ENCODE results near the gene APBA2.

Gene APBA2

GRCh38 chr15:29055876-29056275 lies 170.1 kb downstream of the APBA2 start:
- H3K4me3 ChIP-seq (ENCODE audit: low read length in 2 of 2) = no peak overlapping the region
- H3K4ac ChIP-seq (ENCODE audit: low read length) = no peak overlapping the region
- peaks cover 4 to 18% of the 10 kb centered on the region in 2 donors for H3K36me3 ChIP-seq (replicated peaks in 1 of 2; ENCODE audit: control insufficient read depth in 2 of 2, insufficient read depth in 2 of 2, low read length in 2 of 2)
- no peak overlapping the region for H3K18ac ChIP-seq (ENCODE audit: low read length)
- no peak overlapping the region for H2BK5ac ChIP-seq (ENCODE audit: low read length)
- H3K4me2 ChIP-seq (ENCODE audit: insufficient read depth, low read length, poor library complexity, severe bottlenecking) = no peak overlapping the region
- peaks cover 4% of the 10 kb centered on the region for H3K79me1 ChIP-seq (ENCODE audit: low read depth, low read length)
- H3K9ac ChIP-seq (ENCODE audit: low read depth, low read length, poor library complexity) = no peak overlapping the region
- no peak for DNase-seq (ENCODE audit: low spot score)
- H3K27me3 ChIP-seq (ENCODE audit: control insufficient read depth in 3 of 3, insufficient read depth in 3 of 3, low read depth in 1 of 3, low read length in 3 of 3) = no peaks in the 10 kb centered on the region
- no peak overlapping the region for H2AK5ac ChIP-seq (ENCODE audit: low read depth, low read length)
- no peak overlapping the region for H2BK15ac ChIP-seq (ENCODE audit: low read length)
- no peak overlapping the region for H4K8ac ChIP-seq (ENCODE audit: low read depth, low read length)
- H3K9me3 ChIP-seq (replicated peaks in 1 of 2; ENCODE audit: control insufficient read depth in 2 of 2, insufficient read depth in 1 of 2, low read depth in 1 of 2, low read length in 2 of 2) = peaks cover 5 to 26% of the 10 kb centered on the region in 2 donors
- WGBS, 2 donors (ENCODE audit: extremely low coverage in 2 of 2, insufficient read length in 2 of 2, insufficient replicate concordance in 1 of 2) = no CpG with 5 or more reads among the region's 7 CpGs
- no peak overlapping the region for H2BK12ac ChIP-seq (ENCODE audit: low read length)
- H3K23ac ChIP-seq (ENCODE audit: low read depth, low read length, poor library complexity) = no peak overlapping the region
- no peak overlapping the region for H4K91ac ChIP-seq (ENCODE audit: low read depth, low read length, poor library complexity)
- peaks cover 3 to 4% of the 10 kb centered on the region in 2 donors for H3K4me1 ChIP-seq (ENCODE audit: control insufficient read depth in 2 of 2, insufficient read depth in 1 of 2, low read depth in 1 of 2, low read length in 2 of 2)
- H2AFZ ChIP-seq (ENCODE audit: low read length) = no peak overlapping the region
- H3K14ac ChIP-seq (ENCODE audit: low read length) = no peak overlapping the region
- H3K27ac ChIP-seq (replicated peaks; ENCODE audit: low read length) = no peak overlapping the region
- H2BK120ac ChIP-seq (ENCODE audit: low read depth, low read length) = no peak overlapping the region

GRCh38 chr15:29056839-29057450 lies 171.2 kb downstream of the APBA2 start:
- Histone ChIP-seq H4K8ac (ENCODE audit: low read depth, low read length) (no peak overlapping the region), H3K14ac (ENCODE audit: low read length) (no peak overlapping the region), H3K27ac (replicated peaks; ENCODE audit: low read length) (no peak overlapping the region), H2BK15ac (ENCODE audit: low read length) (no peak overlapping the region), H3K4me2 (ENCODE audit: insufficient read depth, low read length, poor library complexity, severe bottlenecking) (no peak overlapping the region), H2AFZ (ENCODE audit: low read length) (no peak overlapping the region), H2BK12ac (ENCODE audit: low read length) (no peak overlapping the region), H3K27me3 (ENCODE audit: control insufficient read depth in 3 of 3, insufficient read depth in 3 of 3, low read depth in 1 of 3, low read length in 3 of 3) (no peaks in the 10 kb centered on the region), H3K4ac (ENCODE audit: low read length) (no peak overlapping the region), H2AK5ac (ENCODE audit: low read depth, low read length) (no peak overlapping the region), H2BK120ac (ENCODE audit: low read depth, low read length) (no peak overlapping the region), H4K91ac (ENCODE audit: low read depth, low read length, poor library complexity) (no peak overlapping the region), H2BK5ac (ENCODE audit: low read length) (no peak overlapping the region), H3K9ac (ENCODE audit: low read depth, low read length, poor library complexity) (no peak overlapping the region), H3K23ac (ENCODE audit: low read depth, low read length, poor library complexity) (no peak overlapping the region), H3K9me3 (replicated peaks in 1 of 2; ENCODE audit: control insufficient read depth in 2 of 2, insufficient read depth in 1 of 2, low read depth in 1 of 2, low read length in 2 of 2) (peaks cover 5 to 24% of the 10 kb centered on the region in 2 donors), H3K18ac (ENCODE audit: low read length) (no peak overlapping the region), H3K36me3 (replicated peaks in 1 of 2; ENCODE audit: control insufficient read depth in 2 of 2, insufficient read depth in 2 of 2, low read length in 2 of 2) (peaks cover 4 to 18% of the 10 kb centered on the region in 2 donors), H3K4me3 (ENCODE audit: low read length in 2 of 2) (no peak overlapping the region), H3K79me1 (ENCODE audit: low read depth, low read length) (peaks cover 6% of the 10 kb centered on the region), H3K4me1 (ENCODE audit: control insufficient read depth in 2 of 2, insufficient read depth in 1 of 2, low read depth in 1 of 2, low read length in 2 of 2) (peaks cover 3 to 4% of the 10 kb centered on the region in 2 donors)
- no peak for DNase-seq (ENCODE audit: low spot score)
- no CpG with 5 or more reads among the region's 4 CpGs for WGBS, 2 donors (ENCODE audit: extremely low coverage in 2 of 2, insufficient read length in 2 of 2, insufficient replicate concordance in 1 of 2)

GRCh38 chr15:29057856-29058255 lies 172.1 kb downstream of the APBA2 start:
- Histone ChIP-seq H2BK15ac (ENCODE audit: low read length) (no peak overlapping the region), H2AFZ (ENCODE audit: low read length) (no peak overlapping the region), H3K36me3 (replicated peaks in 1 of 2; ENCODE audit: control insufficient read depth in 2 of 2, insufficient read depth in 2 of 2, low read length in 2 of 2) (peaks cover 4 to 18% of the 10 kb centered on the region in 2 donors), H3K4me3 (ENCODE audit: low read length in 2 of 2) (no peak overlapping the region), H3K79me1 (ENCODE audit: low read depth, low read length) (peaks cover 6% of the 10 kb centered on the region), H3K18ac (ENCODE audit: low read length) (no peak overlapping the region), H3K14ac (ENCODE audit: low read length) (no peak overlapping the region), H3K4me1 (ENCODE audit: control insufficient read depth in 2 of 2, insufficient read depth in 1 of 2, low read depth in 1 of 2, low read length in 2 of 2) (peaks cover 3 to 4% of the 10 kb centered on the region in 2 donors), H2BK120ac (ENCODE audit: low read depth, low read length) (no peak overlapping the region), H3K9ac (ENCODE audit: low read depth, low read length, poor library complexity) (no peak overlapping the region), H2AK5ac (ENCODE audit: low read depth, low read length) (no peak overlapping the region), H4K91ac (ENCODE audit: low read depth, low read length, poor library complexity) (no peak overlapping the region), H3K4ac (ENCODE audit: low read length) (no peak overlapping the region), H3K27ac (replicated peaks; ENCODE audit: low read length) (no peak overlapping the region), H2BK12ac (ENCODE audit: low read length) (no peak overlapping the region), H3K9me3 (replicated peaks in 1 of 2; ENCODE audit: control insufficient read depth in 2 of 2, insufficient read depth in 1 of 2, low read depth in 1 of 2, low read length in 2 of 2) (peaks cover 5 to 18% of the 10 kb centered on the region in 2 donors), H2BK5ac (ENCODE audit: low read length) (no peak overlapping the region), H4K8ac (ENCODE audit: low read depth, low read length) (no peak overlapping the region), H3K23ac (ENCODE audit: low read depth, low read length, poor library complexity) (no peak overlapping the region), H3K4me2 (ENCODE audit: insufficient read depth, low read length, poor library complexity, severe bottlenecking) (no peak overlapping the region), H3K27me3 (ENCODE audit: control insufficient read depth in 3 of 3, insufficient read depth in 3 of 3, low read depth in 1 of 3, low read length in 3 of 3) (no peaks in the 10 kb centered on the region)
- no peak for DNase-seq (ENCODE audit: low spot score)
- WGBS, 2 donors (ENCODE audit: extremely low coverage in 2 of 2, insufficient read length in 2 of 2, insufficient replicate concordance in 1 of 2) = no CpG with 5 or more reads among the region's 8 CpGs

DNA sequence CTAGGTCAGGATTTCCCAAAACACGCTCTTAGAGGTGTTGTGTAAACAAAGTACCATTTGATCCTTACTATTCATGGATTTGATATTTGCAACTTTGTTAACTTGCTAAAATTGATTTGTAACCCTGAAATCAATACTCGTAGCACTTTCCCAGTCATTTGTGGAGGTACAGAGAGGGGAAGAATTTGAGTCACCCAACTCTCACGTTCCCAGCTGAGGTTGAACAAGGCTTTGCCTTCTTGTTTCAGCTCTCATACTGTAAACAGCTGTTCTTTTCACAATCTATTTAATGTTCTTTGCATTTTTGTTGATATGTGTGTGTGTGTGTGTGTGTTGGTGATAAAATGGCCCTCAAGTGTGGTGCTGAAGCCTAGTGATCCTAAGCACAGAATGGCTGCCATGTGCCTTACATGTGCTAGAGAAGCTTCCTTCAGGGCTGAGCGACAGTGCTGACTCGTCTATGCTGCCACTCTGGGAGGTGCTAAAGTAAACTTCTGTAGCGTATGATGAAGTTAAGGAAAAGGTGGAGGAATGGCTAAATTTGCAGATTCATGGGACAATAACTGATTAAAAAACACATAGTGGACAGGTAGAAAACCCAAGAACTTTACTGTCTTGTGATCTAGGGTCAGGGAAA lies 173.2 kb downstream of the APBA2 start:
- Histone ChIP-seq H3K9me3 (replicated peaks in 1 of 2; ENCODE audit: control insufficient read depth in 2 of 2, insufficient read depth in 1 of 2, low read depth in 1 of 2, low read length in 2 of 2) (peaks cover 3 to 9% of the 10 kb centered on the region in 2 donors), H3K9ac (ENCODE audit: low read depth, low read length, poor library complexity) (no peak overlapping the region), H3K4ac (ENCODE audit: low read length) (no peak overlapping the region), H2BK15ac (ENCODE audit: low read length) (no peak overlapping the region), H3K4me2 (ENCODE audit: insufficient read depth, low read length, poor library complexity, severe bottlenecking) (no peak overlapping the region), H4K91ac (ENCODE audit: low read depth, low read length, poor library complexity) (no peak overlapping the region), H3K79me1 (ENCODE audit: low read depth, low read length) (peaks cover 6% of the 10 kb centered on the region), H3K27me3 (ENCODE audit: control insufficient read depth in 3 of 3, insufficient read depth in 3 of 3, low read depth in 1 of 3, low read length in 3 of 3) (no peaks in the 10 kb centered on the region), H2BK120ac (ENCODE audit: low read depth, low read length) (no peak overlapping the region), H4K8ac (ENCODE audit: low read depth, low read length) (no peak overlapping the region), H3K36me3 (replicated peaks in 1 of 2; ENCODE audit: control insufficient read depth in 2 of 2, insufficient read depth in 2 of 2, low read length in 2 of 2) (peaks cover 4 to 11% of the 10 kb centered on the region in 2 donors), H3K18ac (ENCODE audit: low read length) (no peak overlapping the region), H3K23ac (ENCODE audit: low read depth, low read length, poor library complexity) (no peak overlapping the region), H3K4me3 (ENCODE audit: low read length in 2 of 2) (no peak overlapping the region), H2BK12ac (ENCODE audit: low read length) (no peak overlapping the region), H2BK5ac (ENCODE audit: low read length) (no peak overlapping the region), H3K14ac (ENCODE audit: low read length) (no peak overlapping the region), H3K27ac (replicated peaks; ENCODE audit: low read length) (no peak overlapping the region), H3K4me1 (ENCODE audit: control insufficient read depth in 2 of 2, insufficient read depth in 1 of 2, low read depth in 1 of 2, low read length in 2 of 2) (peaks cover 3 to 4% of the 10 kb centered on the region in 2 donors), H2AFZ (ENCODE audit: low read length) (no peak overlapping the region), H2AK5ac (ENCODE audit: low read depth, low read length) (no peak overlapping the region)
- no peak for DNase-seq (ENCODE audit: low spot score)
- no CpG with 5 or more reads among the region's 6 CpGs for WGBS, 2 donors (ENCODE audit: extremely low coverage in 2 of 2, insufficient read length in 2 of 2, insufficient replicate concordance in 1 of 2)
